Peyer's patch (tissue), 4 donors: Measurements from ENCODE around the gene ADM2. TPM values are rescaled to one million over a fixed set of nuclear protein-coding genes. Genes with fewer than 3 reads are reported as not detected.

Experiments used
- DNase-seq, 3 donors: peaks; one replicate each; pipeline ENCODE4 v3.0.0-alpha.2; 2017 to 2019
- H3K27ac ChIP-seq, 4 donors: fragments of 200-600 bp; sonication (generic); one replicate each; pipeline ENCODE4 v1.5.1; 2016 to 2019
- H3K27me3 ChIP-seq, 2 donors: fragments of 200-600 bp; sonication (generic); one replicate each; pipeline ENCODE4 v1.5.1; 2019
- H3K36me3 ChIP-seq, 3 donors: fragments of 200-600 bp; sonication (generic); one replicate each; pipeline ENCODE4 v1.5.1; 2016 to 2019
- H3K4me1 ChIP-seq, 4 donors: fragments of 200-600 bp; sonication (generic); one replicate each; pipeline ENCODE4 v1.5.1; 2016 to 2019
- H3K4me3 ChIP-seq, 4 donors: fragments of 200-600 bp; sonication (generic); 1 replicate in 3 of 4; 2 replicates in 1 of 4; pipeline ENCODE4 v1.5.1; 2016 to 2019; ENCODE audit warnings: mild to moderate bottlenecking in 1 of 4
- H3K9me3 ChIP-seq, 4 donors: fragments of 200-600 bp; sonication (generic); one replicate each; pipeline ENCODE4 v1.5.1; 2016 to 2019; ENCODE audit warnings: mild to moderate bottlenecking in 1 of 4
- POLR2A ChIP-seq, 2 donors: fragments of 450-650 bp; IDR thresholded peaks; one replicate each; pipeline ENCODE4 v1.5.1; 2017; ENCODE audit warnings: antibody characterized with exemption in 2 of 2, mild to moderate bottlenecking in 2 of 2, moderate library complexity in 2 of 2
- total RNA-seq, 4 donors: library from RNA; depleted of rRNA; stranded (reverse); fragments of >200 nt; gene quantifications; one replicate each; pipeline ENCODE4 v1.1.0, GENCODE V29; 2016
- TF ChIP-seq, protein P1 (sequence below), 6 experiments: fragments of 450-650 bp in 4 of 6; fragments of 200-600 bp in 2 of 6; sonication (generic) in 1 of 6; IDR thresholded peaks; one replicate each; pipeline ENCODE4 v1.5.1; 2017 to 2019; ENCODE audit warnings: antibody characterized with exemption in 6 of 6, mild to moderate bottlenecking in 3 of 6, moderate library complexity in 1 of 6

ADM2 gene
- total RNA-seq, 4 donors from 2014 or later: 0.83 to 8.4 (median 5.8) TPM

GRCh38 chr22:50507421-50507990, 26.2 kb downstream of the ADM2 start, which contains the start of gene LMF2:
Gene LMF2, minus strand, starts transcription at chr22:50507702. Its CDS starts 27 bp downstream, at chr22:50507675.
- peaks cover 0 to 35% (median 8%) of the 10 kb centered on the region in 4 donors for H3K4me1 ChIP-seq

DNA sequence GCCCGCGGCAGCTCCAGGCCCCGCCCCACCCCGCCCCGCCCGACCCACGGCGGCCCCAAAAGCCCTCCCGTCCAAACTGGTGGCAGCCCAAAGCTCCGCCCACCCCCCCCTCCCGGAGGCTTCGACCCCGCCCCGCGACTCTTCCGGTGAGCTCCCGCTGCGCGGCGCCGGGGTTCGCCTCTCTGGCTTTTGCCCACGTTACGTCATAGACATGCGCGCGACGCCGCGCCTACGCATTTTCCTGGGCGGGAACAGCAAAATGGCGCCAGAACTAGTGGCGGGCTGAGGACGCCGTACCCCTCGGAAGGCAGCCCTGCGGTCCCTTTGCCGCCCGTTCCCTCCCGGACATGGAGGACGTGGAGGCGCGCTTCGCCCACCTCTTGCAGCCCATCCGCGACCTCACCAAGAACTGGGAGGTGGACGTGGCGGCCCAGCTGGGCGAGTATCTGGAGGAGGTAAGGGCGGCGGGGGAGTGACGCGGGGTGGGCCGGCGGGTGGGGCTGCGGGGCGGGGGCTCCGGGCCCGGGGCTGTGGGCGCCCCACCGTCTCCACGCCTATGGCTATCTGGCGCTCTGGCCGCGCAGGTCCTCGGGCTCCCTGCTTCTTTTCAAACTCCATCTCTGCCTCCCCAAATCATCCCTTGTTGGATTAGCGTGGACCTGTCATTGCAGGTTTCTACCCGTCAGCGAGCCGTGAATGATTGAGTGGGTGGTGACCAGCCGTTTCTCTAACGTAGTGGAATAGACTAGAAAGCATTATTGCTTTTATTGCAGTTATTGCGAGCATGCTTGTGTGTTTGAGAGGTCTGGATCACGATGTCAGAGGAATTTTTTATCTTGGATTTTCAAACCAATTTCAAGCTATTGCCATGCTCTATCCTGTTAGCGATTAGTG, 26.9 kb downstream of the ADM2 start, which contains the start of gene NCAPH2:
NCAPH2 (plus strand) TSS at position 234 of the 894 bp plus-strand sequence; CDS start at position 348, 114 bp downstream.
- peaks cover 0 to 31% (median 0%) of the 10 kb centered on the region in 3 donors for H3K36me3 ChIP-seq
- DNase-seq: peak in 2 of 3 donors; percentile 94 to 98
- no peaks in the 10 kb centered on the region for H3K9me3 ChIP-seq
- peak; percentile 62 to 78 for TF ChIP-seq POLR2A (IDR thresholded peaks at IDR 0.05)
- TF ChIP-seq, protein P1, sequence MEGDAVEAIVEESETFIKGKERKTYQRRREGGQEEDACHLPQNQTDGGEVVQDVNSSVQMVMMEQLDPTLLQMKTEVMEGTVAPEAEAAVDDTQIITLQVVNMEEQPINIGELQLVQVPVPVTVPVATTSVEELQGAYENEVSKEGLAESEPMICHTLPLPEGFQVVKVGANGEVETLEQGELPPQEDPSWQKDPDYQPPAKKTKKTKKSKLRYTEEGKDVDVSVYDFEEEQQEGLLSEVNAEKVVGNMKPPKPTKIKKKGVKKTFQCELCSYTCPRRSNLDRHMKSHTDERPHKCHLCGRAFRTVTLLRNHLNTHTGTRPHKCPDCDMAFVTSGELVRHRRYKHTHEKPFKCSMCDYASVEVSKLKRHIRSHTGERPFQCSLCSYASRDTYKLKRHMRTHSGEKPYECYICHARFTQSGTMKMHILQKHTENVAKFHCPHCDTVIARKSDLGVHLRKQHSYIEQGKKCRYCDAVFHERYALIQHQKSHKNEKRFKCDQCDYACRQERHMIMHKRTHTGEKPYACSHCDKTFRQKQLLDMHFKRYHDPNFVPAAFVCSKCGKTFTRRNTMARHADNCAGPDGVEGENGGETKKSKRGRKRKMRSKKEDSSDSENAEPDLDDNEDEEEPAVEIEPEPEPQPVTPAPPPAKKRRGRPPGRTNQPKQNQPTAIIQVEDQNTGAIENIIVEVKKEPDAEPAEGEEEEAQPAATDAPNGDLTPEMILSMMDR (IDR thresholded peaks at IDR 0.05): peak in 2 of 6 experiments; percentile 14 to 23
- peaks cover 0 to 35% (median 8%) of the 10 kb centered on the region in 4 donors for H3K4me1 ChIP-seq
- H3K27ac ChIP-seq: peak within 1 kb of the TSS; percentile 93 to 98 (median 94)
- peak within 1 kb of the TSS; percentile 70 to 100 (median 91) for H3K4me3 ChIP-seq
- no peaks in the 10 kb centered on the region for H3K27me3 ChIP-seq

More at GRCh38 chr22:50507421-50507990, 26.2 kb downstream of the ADM2 start, which contains the start of gene LMF2:
- Histone ChIP-seq H3K36me3 (peaks cover 0 to 38% (median 0%) of the 10 kb centered on the region in 3 donors), H3K27ac (peak within 1 kb of the TSS; percentile 93 to 98 (median 94)), H3K9me3 (no peaks in the 10 kb centered on the region), H3K27me3 (no peaks in the 10 kb centered on the region), H3K4me3 (peak within 1 kb of the TSS; percentile 70 to 100 (median 91))
- peak; percentile 47 to 56 for TF ChIP-seq POLR2A (IDR thresholded peaks at IDR 0.05)
- TF ChIP-seq, protein P1 (IDR thresholded peaks at IDR 0.05): peak in 2 of 6 experiments; percentile 10 to 13
- DNase-seq: peak; percentile 90 to 99 (median 96)

GRCh38 chr22:50508897-50509296, 27.6 kb downstream of the ADM2 start:
- Histone ChIP-seq H3K36me3 (peaks cover 0 to 25% (median 0%) of the 10 kb centered on the region in 3 donors), H3K4me1 (peaks cover 0 to 35% (median 8%) of the 10 kb centered on the region in 4 donors), H3K4me3 (peak overlapping the region in 3 of 4 donors; percentile 64 to 83 (median 81)), H3K27me3 (no peaks in the 10 kb centered on the region), H3K27ac (peak overlapping the region; percentile 89 to 98 (median 93)), H3K9me3 (no peaks in the 10 kb centered on the region)
- TF ChIP-seq, protein P1 (IDR thresholded peaks at IDR 0.05): no peak
- no peak for TF ChIP-seq POLR2A (IDR thresholded peaks at IDR 0.05)
- no peak for DNase-seq

- TF ChIP-seq POLR2A (IDR thresholded peaks at IDR 0.05): no peak
- TF ChIP-seq, protein P1 (IDR thresholded peaks at IDR 0.05): no peak
- peaks cover 0 to 24% (median 0%) of the 10 kb centered on the region in 3 donors for H3K36me3 ChIP-seq
- H3K4me1 ChIP-seq: peaks cover 0 to 12% (median 0%) of the 10 kb centered on the region in 4 donors
- no peaks in the 10 kb centered on the region for H3K9me3 ChIP-seq
- no peaks in the 10 kb centered on the region for H3K27me3 ChIP-seq
- H3K27ac ChIP-seq: no peak overlapping the region
- DNase-seq: no peak
- no peak overlapping the region for H3K4me3 ChIP-seq
Observed at GRCh38 chr22:50513175-50513574, 31.8 kb downstream of the ADM2 start.

DNA sequence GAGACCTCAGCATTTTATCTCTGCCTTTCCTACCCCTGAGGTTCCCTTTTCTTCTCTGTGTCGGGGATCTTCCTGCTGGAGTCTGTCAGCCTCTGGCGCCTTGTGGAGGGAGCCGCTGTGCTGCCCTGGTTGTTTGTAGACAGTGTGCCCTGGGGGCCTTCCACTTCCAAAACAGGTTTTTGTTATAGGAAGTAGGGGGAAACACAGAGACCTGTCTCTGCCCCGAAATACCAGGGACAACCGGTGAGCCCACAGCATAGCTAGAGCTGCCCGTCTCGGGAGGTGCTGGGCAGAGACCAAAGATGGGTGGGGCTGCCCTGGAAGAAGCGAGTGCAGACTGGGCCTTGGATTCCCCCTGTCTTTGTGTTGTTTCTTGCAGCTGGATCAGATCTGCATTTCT, 34.7 kb downstream of the ADM2 start:
- Histone ChIP-seq H3K9me3 (no peaks in the 10 kb centered on the region), H3K27me3 (no peaks in the 10 kb centered on the region), H3K27ac (no peak overlapping the region), H3K36me3 (peaks cover 0 to 46% (median 0%) of the 10 kb centered on the region in 3 donors), H3K4me1 (no peaks in the 10 kb centered on the region), H3K4me3 (no peak overlapping the region)
- DNase-seq: no peak
- TF ChIP-seq, protein P1 (IDR thresholded peaks at IDR 0.05): no peak
- no peak for TF ChIP-seq POLR2A (IDR thresholded peaks at IDR 0.05)
